ENCODE measurements around the gene HS3ST1.

Gene HS3ST1

DNA sequence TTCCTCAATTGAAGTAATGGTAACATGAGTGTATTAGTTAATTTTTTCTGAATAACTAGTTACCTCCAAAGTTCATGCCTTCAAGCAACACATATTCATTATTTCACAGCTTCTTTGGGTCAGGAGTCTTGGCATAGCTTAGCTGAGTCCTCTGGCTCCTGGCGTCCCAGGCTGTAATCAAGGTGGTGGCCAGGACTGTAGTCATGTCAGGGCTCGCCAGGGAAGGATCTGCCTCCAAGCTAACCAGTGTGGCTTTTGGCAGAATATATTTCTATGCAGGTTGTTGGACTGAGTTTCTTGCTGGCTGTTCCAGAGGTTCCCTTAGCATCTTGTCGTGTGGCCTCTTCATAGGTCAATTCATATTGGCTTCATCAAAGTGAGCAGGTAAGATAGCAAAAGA is 10.0 kb upstream of the HS3ST1 start:
- ATAC-seq = no peak
- TF ChIP-seq BACH2 (CRISPR knock-in tag; IDR thresholded peaks at IDR 0.05; ENCODE audit: borderline replicate concordance) (no peak), ARNTL (CRISPR knock-in tag; IDR thresholded peaks at IDR 0.05; ENCODE audit: borderline replicate concordance, low read depth) (no peak)
- TF ChIP-seq, protein P1, sequence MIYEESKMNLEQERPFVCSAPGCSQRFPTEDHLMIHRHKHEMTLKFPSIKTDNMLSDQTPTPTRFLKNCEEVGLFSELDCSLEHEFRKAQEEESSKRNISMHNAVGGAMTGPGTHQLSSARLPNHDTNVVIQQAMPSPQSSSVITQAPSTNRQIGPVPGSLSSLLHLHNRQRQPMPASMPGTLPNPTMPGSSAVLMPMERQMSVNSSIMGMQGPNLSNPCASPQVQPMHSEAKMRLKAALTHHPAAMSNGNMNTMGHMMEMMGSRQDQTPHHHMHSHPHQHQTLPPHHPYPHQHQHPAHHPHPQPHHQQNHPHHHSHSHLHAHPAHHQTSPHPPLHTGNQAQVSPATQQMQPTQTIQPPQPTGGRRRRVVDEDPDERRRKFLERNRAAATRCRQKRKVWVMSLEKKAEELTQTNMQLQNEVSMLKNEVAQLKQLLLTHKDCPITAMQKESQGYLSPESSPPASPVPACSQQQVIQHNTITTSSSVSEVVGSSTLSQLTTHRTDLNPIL (CRISPR knock-in tag; IDR thresholded peaks at IDR 0.05; ENCODE audit: low read depth) = no peak

DNA sequence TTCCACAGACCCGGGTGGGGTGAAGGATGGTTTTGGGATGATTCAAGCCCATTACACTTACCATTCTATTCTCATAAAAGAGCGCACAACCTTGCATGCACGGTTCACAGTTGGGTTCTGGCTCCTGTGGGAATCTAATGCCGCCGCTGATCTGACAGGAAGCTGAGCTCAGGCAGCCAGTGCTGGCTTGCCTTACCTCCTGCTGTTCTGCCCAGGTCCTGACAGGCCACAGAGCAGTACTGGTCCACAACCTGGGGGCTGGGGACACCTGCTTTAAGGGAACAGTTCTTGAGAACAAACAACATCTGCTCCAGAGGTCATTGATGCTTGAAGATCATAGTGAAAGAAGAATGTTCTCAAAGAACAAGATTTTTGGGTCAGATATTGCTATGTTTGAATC is 8.0 kb upstream of the HS3ST1 start:
- ATAC-seq = no peak
- TF ChIP-seq ZFP30 (CRISPR knock-in tag; IDR thresholded peaks at IDR 0.05) = no peak
- TF ChIP-seq ESRRG (CRISPR knock-in tag; IDR thresholded peaks at IDR 0.05) = no peak
- no peak for TF ChIP-seq TCF4 (CRISPR knock-in tag; IDR thresholded peaks at IDR 0.05; ENCODE audit: borderline replicate concordance)
- TF ChIP-seq BACH2 (CRISPR knock-in tag; IDR thresholded peaks at IDR 0.05; ENCODE audit: borderline replicate concordance) = no peak

DNA sequence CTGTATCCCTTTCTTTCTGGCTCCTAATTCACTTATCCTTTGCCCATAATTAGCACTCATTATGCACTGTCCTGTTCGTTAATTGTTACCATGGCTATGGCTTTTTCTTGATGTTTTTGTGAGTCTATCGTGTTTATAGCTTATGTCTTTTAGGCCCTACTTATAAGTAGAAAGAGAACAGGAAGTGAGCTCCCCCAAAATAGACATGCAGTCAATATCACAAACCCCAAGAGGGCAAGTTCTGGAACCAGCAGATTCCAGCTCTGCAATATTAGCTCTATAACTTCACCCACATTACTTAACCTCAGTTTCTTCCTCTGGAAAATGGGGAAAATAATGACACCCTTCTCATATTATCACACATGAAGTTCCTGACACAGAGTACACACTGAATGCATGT is 7.4 kb upstream of the HS3ST1 start:
- TF ChIP-seq PPARA (CRISPR knock-in tag; IDR thresholded peaks at IDR 0.05; ENCODE audit: borderline replicate concordance) (no peak), ZNF8 (CRISPR knock-in tag; IDR thresholded peaks at IDR 0.05) (no peak)
- ATAC-seq = no peak

DNA sequence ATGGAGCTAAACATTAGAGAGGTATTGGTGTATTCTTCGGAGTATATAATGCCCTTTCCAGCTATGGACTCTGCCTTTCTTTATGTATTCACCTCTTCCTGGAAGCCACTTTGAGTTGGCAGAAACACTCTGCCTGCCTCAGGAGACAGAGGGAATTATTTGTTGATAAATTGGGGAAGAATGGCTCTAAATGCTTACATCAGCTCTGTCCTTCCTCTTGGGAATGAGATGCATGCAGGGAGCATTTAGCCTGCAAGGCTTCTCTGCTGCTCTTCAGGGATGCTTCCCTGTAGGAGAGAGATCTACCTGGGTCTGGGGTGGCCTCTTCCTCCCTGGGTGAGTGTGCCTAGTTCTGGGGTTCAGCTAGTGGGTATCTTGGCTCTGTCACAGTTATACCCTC is 6.9 kb upstream of the HS3ST1 start:
- TF ChIP-seq ISL1 (CRISPR knock-in tag; IDR thresholded peaks at IDR 0.05) (no peak), RARB (CRISPR knock-in tag; IDR thresholded peaks at IDR 0.05) (no peak), ARNTL (CRISPR knock-in tag; IDR thresholded peaks at IDR 0.05; ENCODE audit: borderline replicate concordance, low read depth) (no peak), TCF4 (CRISPR knock-in tag; IDR thresholded peaks at IDR 0.05; ENCODE audit: borderline replicate concordance) (no peak), GLIS3 (CRISPR knock-in tag; IDR thresholded peaks at IDR 0.05) (no peak), SNAI2 (CRISPR knock-in tag; IDR thresholded peaks at IDR 0.05) (no peak), ZNF565 (CRISPR knock-in tag; conservative IDR thresholded peaks at IDR 0.05; ENCODE audit: low read depth) (no peak), BACH2 (CRISPR knock-in tag; IDR thresholded peaks at IDR 0.05; ENCODE audit: borderline replicate concordance) (no peak), ZFP30 (CRISPR knock-in tag; IDR thresholded peaks at IDR 0.05) (no peak), ZNF70 (CRISPR knock-in tag; IDR thresholded peaks at IDR 0.05) (no peak), ZC3H10 (CRISPR knock-in tag; IDR thresholded peaks at IDR 0.05) (no peak), ZFP3 (CRISPR knock-in tag; IDR thresholded peaks at IDR 0.05) (no peak), CSDC2 (CRISPR knock-in tag; IDR thresholded peaks at IDR 0.05) (no peak)
- TF ChIP-seq, protein P2, sequence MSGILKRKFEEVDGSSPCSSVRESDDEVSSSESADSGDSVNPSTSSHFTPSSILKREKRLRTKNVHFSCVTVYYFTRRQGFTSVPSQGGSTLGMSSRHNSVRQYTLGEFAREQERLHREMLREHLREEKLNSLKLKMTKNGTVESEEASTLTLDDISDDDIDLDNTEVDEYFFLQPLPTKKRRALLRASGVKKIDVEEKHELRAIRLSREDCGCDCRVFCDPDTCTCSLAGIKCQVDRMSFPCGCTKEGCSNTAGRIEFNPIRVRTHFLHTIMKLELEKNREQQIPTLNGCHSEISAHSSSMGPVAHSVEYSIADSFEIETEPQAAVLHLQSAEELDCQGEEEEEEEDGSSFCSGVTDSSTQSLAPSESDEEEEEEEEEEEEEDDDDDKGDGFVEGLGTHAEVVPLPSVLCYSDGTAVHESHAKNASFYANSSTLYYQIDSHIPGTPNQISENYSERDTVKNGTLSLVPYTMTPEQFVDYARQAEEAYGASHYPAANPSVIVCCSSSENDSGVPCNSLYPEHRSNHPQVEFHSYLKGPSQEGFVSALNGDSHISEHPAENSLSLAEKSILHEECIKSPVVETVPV (CRISPR knock-in tag; IDR thresholded peaks at IDR 0.05) = no peak
- TF ChIP-seq, protein P3, sequence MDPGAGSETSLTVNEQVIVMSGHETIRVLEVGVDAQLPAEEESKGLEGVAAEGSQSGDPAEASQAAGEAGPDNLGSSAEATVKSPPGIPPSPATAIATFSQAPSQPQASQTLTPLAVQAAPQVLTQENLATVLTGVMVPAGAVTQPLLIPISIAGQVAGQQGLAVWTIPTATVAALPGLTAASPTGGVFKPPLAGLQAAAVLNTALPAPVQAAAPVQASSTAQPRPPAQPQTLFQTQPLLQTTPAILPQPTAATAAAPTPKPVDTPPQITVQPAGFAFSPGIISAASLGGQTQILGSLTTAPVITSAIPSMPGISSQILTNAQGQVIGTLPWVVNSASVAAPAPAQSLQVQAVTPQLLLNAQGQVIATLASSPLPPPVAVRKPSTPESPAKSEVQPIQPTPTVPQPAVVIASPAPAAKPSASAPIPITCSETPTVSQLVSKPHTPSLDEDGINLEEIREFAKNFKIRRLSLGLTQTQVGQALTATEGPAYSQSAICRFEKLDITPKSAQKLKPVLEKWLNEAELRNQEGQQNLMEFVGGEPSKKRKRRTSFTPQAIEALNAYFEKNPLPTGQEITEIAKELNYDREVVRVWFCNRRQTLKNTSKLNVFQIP (CRISPR knock-in tag; IDR thresholded peaks at IDR 0.05; ENCODE audit: borderline replicate concordance, low read depth) = no peak
- ATAC-seq = no peak

DNA sequence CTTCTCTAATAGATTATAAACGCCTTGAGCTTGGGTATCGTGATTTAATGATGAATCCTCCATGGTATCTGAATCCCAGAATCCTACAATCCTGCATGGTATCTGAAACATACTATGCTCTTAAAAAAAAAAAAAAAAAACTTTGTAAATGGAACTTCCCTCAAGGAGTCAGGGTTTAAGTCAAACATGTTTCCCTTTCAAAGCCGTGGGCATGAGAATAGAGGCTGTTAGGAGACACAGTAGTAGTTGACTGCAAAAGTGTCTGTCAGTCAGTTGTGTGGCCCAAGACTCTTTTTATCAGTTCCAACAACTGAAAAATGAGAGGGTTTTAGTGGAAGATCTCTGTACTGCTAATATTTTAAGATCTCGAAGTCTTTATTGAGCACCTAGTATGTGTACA is 2.4 kb upstream of the HS3ST1 start:
- ATAC-seq = no peak
- no peak for TF ChIP-seq ISL1 (CRISPR knock-in tag; IDR thresholded peaks at IDR 0.05)
- TF ChIP-seq, protein P4, sequence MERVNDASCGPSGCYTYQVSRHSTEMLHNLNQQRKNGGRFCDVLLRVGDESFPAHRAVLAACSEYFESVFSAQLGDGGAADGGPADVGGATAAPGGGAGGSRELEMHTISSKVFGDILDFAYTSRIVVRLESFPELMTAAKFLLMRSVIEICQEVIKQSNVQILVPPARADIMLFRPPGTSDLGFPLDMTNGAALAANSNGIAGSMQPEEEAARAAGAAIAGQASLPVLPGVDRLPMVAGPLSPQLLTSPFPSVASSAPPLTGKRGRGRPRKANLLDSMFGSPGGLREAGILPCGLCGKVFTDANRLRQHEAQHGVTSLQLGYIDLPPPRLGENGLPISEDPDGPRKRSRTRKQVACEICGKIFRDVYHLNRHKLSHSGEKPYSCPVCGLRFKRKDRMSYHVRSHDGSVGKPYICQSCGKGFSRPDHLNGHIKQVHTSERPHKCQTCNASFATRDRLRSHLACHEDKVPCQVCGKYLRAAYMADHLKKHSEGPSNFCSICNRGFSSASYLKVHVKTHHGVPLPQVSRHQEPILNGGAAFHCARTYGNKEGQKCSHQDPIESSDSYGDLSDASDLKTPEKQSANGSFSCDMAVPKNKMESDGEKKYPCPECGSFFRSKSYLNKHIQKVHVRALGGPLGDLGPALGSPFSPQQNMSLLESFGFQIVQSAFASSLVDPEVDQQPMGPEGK (CRISPR knock-in tag; IDR thresholded peaks at IDR 0.05; ENCODE audit: borderline replicate concordance) = no peak
- TF ChIP-seq ESRRG (CRISPR knock-in tag; IDR thresholded peaks at IDR 0.05) = no peak
- no peak for TF ChIP-seq CSDC2 (CRISPR knock-in tag; IDR thresholded peaks at IDR 0.05)
- no peak for TF ChIP-seq PPARA (CRISPR knock-in tag; IDR thresholded peaks at IDR 0.05; ENCODE audit: borderline replicate concordance)
- no peak for TF ChIP-seq ZNF70 (CRISPR knock-in tag; IDR thresholded peaks at IDR 0.05)
- TF ChIP-seq, protein P3 (CRISPR knock-in tag; IDR thresholded peaks at IDR 0.05; ENCODE audit: borderline replicate concordance, low read depth) = no peak
- no peak for TF ChIP-seq ZFP30 (CRISPR knock-in tag; IDR thresholded peaks at IDR 0.05)
- TF ChIP-seq, protein P5, sequence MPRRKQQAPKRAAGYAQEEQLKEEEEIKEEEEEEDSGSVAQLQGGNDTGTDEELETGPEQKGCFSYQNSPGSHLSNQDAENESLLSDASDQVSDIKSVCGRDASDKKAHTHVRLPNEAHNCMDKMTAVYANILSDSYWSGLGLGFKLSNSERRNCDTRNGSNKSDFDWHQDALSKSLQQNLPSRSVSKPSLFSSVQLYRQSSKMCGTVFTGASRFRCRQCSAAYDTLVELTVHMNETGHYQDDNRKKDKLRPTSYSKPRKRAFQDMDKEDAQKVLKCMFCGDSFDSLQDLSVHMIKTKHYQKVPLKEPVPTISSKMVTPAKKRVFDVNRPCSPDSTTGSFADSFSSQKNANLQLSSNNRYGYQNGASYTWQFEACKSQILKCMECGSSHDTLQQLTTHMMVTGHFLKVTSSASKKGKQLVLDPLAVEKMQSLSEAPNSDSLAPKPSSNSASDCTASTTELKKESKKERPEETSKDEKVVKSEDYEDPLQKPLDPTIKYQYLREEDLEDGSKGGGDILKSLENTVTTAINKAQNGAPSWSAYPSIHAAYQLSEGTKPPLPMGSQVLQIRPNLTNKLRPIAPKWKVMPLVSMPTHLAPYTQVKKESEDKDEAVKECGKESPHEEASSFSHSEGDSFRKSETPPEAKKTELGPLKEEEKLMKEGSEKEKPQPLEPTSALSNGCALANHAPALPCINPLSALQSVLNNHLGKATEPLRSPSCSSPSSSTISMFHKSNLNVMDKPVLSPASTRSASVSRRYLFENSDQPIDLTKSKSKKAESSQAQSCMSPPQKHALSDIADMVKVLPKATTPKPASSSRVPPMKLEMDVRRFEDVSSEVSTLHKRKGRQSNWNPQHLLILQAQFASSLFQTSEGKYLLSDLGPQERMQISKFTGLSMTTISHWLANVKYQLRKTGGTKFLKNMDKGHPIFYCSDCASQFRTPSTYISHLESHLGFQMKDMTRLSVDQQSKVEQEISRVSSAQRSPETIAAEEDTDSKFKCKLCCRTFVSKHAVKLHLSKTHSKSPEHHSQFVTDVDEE (CRISPR knock-in tag; IDR thresholded peaks at IDR 0.05) = no peak
- no peak for TF ChIP-seq RARB (CRISPR knock-in tag; IDR thresholded peaks at IDR 0.05)
- TF ChIP-seq ZNF565 (CRISPR knock-in tag; conservative IDR thresholded peaks at IDR 0.05; ENCODE audit: low read depth) = no peak
- TF ChIP-seq, protein P1 (CRISPR knock-in tag; IDR thresholded peaks at IDR 0.05; ENCODE audit: low read depth) = no peak
- TF ChIP-seq OSR1 (CRISPR knock-in tag; IDR thresholded peaks at IDR 0.05) = no peak

Data from SK-N-SH treated with all-trans-retinoic acid at 6 μM for 48 hours (cell line).